Activated CD4-positive, alpha-beta T cell treated with anti-CD3 and anti-CD28 coated beads, Interleukin-10, Interleukin-2, amounts not matched to agents 100 ng/mL and 50 ng/mL, durations not matched to agents 16 hours and 8 hours (primary cell): ENCODE measurements around the gene GPANK1.
A peak's percentile ranks its signal among the peaks of the same experiment; 100 is the strongest.

ENCODE experiments used
- DNase-seq: peaks from one replicate; pipeline ENCODE4 v3.0.0-alpha.2; 2020

The GPANK1 gene

GRCh38 chr6:31636698-31637596 lies 27.9 kb downstream of the GPANK1 start:
- no peak for DNase-seq

DNA sequence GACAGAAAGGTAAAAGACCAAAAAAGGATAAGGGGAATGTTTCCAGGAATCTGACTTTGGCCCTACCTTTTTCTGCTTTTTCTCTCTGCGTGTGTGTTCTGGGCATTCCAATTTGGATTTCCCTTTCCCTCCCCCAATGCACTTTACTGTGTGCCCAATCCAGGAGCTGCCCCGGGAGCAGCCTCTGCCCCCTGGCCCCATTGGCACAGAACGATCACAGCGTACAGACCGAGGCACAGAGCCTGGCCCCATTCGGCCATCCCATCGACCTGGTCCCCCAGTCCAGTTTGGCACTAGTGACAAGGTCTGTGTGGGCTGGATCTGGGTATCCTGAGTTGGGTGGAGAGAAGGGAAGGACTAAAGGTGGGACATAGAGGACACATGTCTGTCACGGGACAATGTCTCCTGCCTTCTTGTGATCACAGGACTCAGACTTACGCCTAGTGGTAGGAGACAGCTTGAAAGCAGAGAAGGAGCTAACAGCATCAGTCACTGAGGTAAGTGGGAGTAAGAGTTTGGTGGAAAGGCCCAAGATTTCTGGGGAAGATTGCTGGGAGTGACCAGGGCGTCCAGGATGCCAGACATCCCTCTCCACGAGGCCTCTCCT lies 29.7 kb downstream of the GPANK1 start:
- DNase-seq, result no peak

DNA sequence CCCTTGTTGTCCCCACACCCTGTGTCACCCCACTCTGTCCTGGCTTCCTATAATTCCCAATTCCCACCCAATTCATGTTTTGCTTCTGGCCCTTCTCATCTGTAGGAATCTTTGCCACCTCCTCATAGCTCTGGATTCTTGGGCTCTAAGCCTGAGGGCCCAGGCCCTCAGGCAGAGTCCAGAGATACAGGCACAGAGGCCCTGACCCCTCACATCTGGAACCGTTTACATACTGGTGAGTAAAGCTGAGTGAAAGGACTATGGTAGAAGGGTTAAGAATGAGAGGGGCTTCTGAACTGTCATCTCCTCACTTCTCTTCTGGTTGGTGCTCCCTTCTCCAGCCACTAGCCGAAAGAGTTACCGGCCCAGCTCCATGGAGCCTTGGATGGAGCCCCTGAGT lies 30.7 kb downstream of the GPANK1 start:
- no peak for DNase-seq

DNA sequence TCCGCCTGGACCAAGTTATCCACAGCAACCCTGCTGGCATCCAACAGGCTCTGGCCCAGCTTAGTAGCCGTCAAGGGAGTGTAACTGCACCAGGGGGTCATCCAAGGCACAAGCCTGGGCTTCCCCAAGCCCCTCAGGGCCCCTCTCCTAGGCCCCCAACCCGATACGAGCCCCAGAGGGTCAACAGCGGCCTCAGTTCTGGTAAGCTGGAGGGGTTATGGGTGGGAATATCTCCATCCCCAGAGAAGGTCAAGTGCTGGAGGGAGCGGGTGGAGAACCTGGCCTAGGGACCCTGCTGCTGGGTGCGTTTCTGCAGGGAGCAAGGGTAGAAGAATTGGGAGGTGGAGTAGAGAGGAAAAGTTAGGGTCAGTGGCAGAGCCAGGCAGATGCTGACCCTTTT lies 31.4 kb downstream of the GPANK1 start:
- DNase-seq, result no peak

- DNase-seq, result no peak
Observed at GRCh38 chr6:31632279-31632946, 32.4 kb downstream of the GPANK1 start.

- DNase-seq, result no peak
Observed at GRCh38 chr6:31631681-31632278, 33.0 kb downstream of the GPANK1 start.

GRCh38 chr6:31631209-31631608 lies 33.6 kb downstream of the GPANK1 start:
- DNase-seq, result no peak

DNA sequence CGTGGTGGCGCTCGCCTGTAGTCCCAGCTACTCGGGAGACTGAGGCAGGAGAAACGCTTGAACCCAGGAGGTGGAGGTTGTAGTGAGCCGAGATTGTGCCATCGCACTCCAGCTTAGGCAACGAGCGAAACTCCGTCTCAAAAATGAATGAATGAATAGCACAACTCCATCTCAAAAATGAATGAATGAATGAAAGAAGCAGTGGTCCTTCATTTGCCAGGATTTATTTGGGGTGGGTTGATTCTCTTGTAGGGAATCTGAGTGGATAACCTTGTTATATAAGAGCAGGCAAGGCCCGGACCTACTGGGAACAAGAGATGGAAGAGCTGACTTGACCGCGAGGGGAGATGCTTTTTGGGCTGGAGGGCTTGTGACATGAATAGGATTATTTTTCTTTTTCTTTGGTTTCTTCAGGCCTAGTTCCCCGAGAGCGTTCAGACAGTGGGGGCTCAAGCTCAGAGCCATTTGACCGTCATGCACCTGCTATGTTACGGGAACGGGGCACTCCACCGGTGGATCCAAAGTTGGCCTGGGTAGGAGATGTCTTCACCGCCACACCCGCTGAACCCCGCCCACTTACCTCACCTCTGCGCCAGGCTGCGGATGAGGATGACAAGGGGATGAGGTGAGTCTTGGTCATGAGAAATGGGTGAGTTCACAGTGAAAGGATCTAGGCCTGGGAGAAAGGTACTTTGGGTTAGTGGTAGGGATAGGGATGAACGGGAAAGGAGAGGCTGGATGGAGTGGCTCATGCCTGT lies 34.4 kb downstream of the GPANK1 start:
- DNase-seq, result no peak

DNA sequence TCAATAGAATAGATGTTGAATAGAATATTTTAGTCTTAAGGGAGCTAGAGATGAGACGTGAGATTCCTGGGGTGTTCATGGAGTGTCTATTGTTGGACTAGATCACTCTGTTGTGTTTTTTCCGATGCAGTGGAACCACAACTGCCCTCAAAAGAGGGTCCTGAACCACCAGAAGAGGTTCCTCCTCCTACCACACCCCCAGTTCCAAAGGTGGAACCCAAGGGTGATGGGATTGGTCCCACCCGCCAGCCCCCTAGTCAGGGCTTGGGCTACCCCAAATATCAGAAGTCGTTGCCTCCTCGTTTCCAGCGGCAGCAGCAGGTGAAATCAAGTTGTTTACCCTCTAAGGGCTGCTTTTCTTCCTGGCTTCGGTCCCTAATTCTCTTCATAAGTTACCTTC lies 35.8 kb downstream of the GPANK1 start:
- DNase-seq, result no peak

- DNase-seq, result no peak
Observed at GRCh38 chr6:31627690-31628287, 37.0 kb downstream of the GPANK1 start.

- no peak for DNase-seq
Observed at GRCh38 chr6:31626952-31627351, 37.8 kb downstream of the GPANK1 start.

GRCh38 chr6:31624070-31624469 lies 40.7 kb downstream of the GPANK1 start:
- no peak for DNase-seq

DNA sequence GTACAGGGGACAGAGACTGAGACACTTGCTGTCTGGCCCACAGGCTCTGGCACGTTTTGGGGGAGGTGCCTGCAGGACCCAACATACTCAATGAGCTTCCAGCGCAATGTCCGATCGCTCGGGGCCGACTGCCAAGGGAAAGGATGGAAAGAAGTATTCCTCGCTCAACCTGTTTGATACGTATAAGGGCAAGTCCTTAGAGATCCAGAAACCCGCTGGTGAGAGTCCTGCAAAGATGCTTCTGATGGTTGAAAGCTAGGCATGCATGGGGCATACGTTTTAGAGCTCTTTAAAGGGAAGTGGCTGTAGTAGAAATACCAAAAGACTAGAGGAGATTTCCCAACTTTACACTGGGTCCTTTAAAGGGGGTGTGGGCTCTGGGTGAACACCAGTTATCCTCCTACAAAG lies 42.1 kb downstream of the GPANK1 start:
- no peak for DNase-seq

GRCh38 chr6:31621991-31622390 lies 42.8 kb downstream of the GPANK1 start:
- no peak for DNase-seq

GRCh38 chr6:31621320-31621939 lies 43.4 kb downstream of the GPANK1 start:
- DNase-seq, result no peak

DNA sequence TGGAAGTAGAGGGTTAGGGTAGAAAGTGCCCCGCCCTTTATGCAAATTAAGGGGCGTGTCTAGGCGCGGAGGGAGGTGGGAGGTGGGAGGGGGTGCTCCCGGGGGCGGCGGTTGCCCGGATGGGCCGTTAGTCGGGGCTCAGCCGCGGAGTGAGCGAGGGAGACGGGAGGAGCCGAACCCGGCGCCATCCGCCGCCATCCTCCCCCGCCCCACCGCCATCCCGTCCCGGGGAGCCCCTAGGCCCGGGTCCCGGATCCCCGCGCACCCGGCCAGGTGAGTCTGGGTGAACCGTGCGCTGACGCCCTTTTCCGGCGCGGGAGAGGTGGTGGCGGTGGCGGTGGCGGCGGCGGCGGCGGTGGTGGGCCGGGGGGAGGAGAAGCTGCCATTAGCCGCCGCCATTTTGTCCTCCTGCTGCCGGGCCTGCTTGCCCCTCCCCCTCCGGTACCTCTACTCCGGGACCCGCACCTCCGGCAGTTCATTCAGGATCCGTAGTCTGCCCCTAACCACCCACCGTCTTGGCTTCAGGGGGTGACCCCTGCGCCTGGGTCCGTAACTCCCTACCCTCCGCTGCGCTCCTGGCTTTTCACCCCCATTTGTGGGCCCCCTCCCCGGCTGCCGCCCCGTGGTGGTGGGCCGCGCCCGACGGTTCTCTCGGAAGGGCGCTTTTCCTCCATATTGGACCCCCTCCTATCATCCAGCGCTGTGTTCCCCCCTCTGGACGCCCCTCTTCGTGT lies 44.0 kb downstream of the GPANK1 start, which contains the start of gene PRRC2A:
Gene PRRC2A (plus strand): TSS at position 130 of the 734 bp plus-strand sequence. CDS start 2,075 bp downstream, outside the sequence.
- peak; percentile 86 for DNase-seq

- peak; percentile 99 for DNase-seq
Observed at GRCh38 chr6:31619805-31620585, 44.8 kb downstream of the GPANK1 start.

- DNase-seq, result no peak
Observed at GRCh38 chr6:31617010-31617409, 47.8 kb downstream of the GPANK1 start.

DNA sequence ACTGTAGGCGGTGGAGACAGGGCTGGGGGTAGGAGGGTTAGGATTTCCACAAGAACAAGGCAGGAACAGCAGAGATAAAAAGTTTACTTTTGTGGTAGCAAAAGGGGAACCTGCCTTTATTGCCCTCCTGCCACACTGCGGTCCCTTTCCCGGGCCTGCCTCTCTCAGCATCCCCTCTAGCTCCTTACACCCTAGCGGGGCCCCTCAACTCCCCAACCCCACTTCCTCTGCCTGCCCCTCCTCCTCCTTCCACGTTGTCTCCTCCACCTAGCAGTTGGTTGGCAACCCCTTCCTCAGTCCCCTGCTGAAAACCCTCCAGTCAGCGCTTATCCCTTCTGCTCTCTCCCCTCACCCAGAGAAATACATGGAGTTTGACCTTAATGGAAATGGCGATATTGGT lies 49.0 kb downstream of the GPANK1 start:
- DNase-seq, result peak; percentile 44
